22Rv1 (cell line): ENCODE results near the gene MAGI1.

Experiments
- H3K27ac ChIP-seq: fragments of 450-650 bp; 2 replicates; pipeline ENCODE4 v1.5.1; 2017
- CTCF ChIP-seq: fragments of 450-650 bp; IDR thresholded peaks from 2 replicates; pipeline ENCODE4 v1.5.1; 2017; ENCODE audit warnings: mild to moderate bottlenecking
- ZFX ChIP-seq: fragments of 450-650 bp; IDR thresholded peaks from 2 replicates; pipeline ENCODE4 v1.6.1; 2017; ENCODE audit warnings: antibody characterized with exemption, borderline replicate concordance

The MAGI1 gene

GRCh38 chr3:65971293-65972252, 67.1 kb downstream of the MAGI1 start:
- TF ChIP-seq ZFX, result no peak
- no peak for TF ChIP-seq CTCF
- H3K27ac ChIP-seq, result no peak overlapping the region

GRCh38 chr3:65968996-65969395, 69.7 kb downstream of the MAGI1 start:
- no peak overlapping the region for H3K27ac ChIP-seq
- TF ChIP-seq ZFX, result no peak
- TF ChIP-seq CTCF, result no peak

- TF ChIP-seq ZFX, result no peak
- no peak for TF ChIP-seq CTCF
- H3K27ac ChIP-seq, result no peak overlapping the region
These were observed 71.3 kb downstream of the MAGI1 start for GRCh38 chr3:65967451-65967850.

DNA sequence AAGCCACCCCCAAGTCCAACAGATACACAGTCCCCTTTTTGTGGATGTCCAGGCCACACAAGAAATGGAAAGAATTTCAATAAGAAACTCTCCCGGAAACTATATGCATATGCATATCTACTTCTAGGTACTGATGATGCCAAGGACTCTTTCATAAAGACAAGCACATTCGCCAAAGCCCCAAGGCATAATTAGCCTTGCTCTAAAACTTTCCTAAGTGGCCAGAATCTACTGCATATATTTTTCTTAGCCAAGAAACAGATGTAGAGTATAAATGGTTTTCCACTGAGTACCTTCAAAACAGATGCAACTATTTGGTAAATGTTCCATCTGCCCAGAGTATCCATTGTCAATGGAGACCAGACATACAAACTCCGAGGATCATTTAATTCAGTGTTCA, 73.9 kb downstream of the MAGI1 start:
- H3K27ac ChIP-seq, result no peak overlapping the region
- no peak for TF ChIP-seq CTCF

DNA sequence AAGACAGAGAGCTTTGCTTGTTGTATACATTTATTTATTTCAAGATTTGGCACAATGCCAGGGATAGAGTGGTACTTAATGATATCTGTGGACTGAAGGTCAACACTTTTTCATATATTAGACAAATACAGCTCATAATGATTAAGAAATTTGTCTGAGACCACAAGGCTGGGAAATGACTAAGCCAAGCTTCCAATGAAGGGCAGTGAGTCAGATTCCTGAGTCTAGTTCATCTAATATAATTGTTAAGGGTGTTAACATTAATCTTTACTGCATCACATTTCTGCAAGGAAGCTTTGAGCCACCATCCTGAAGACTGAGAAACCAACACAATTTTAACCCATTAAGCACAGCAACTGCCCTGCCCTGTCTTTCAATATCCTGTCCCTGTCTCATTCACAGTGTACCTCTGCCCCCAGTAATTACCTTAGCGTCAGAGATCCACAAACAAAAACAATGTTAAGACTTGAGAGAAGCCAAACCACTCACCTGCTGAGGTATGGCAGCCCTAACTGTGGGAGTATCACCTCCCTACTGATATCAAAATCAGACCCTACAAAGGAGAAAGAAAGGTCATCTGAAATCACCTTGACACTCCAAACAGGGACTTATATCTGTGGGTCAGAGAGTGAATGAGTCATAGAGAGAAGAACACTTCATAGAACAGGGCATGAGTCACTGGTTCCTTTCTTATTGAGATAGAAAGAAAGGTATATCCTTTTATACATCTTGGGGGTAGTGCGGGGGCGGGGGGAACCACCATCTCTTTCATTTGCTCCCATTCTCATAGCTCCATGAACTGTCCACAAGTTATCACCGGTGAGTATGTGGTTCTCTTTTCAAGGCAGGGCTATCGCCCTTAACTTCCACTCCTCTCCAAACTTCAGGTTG, 74.7 kb downstream of the MAGI1 start:
- H3K27ac ChIP-seq, result no peak overlapping the region
- TF ChIP-seq CTCF (no peak), ZFX (no peak)

DNA sequence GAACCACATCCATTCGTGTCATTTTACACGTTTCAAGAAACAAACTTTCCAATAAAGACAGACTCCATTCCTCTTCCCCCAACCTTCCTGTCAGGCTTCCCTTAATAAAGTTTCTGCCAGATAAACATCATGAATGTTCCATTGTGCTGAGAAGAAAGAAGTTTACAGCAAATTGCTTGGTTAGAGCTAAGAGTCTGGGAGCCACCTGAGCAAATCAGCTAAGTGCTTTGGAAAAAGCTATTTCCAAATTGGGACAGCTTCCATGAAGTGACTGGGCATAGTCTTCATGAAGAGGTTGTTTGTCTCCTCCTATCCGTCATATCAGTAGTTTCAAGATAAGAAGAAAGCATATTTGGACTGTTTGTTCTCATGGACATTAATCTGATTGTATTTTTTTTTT, 77.0 kb downstream of the MAGI1 start:
- TF ChIP-seq CTCF, result no peak
- TF ChIP-seq ZFX, result no peak
- H3K27ac ChIP-seq, result no peak overlapping the region
